NCI-H1436 (cell line): ENCODE data around the gene TYMP.
"Not testable (repeated sequence)": the region's sequence is repeated elsewhere in the genome, so short reads cannot be mapped to it uniquely, and the experiment has no call there.

Source experiments
- DNase-seq: peaks from one replicate; lab custom pipeline; 2025; lab: John Stamatoyannopoulos, UW

TYMP gene

GRCh38 chr22:50562523-50563412 lies 33.0 kb upstream of the TYMP start, which contains the start of gene SYCE3:
TSS of gene SYCE3 (minus strand) at chr22:50562919. CDS start at chr22:50556405, 6,514 bp downstream.
- DNase-seq: peak; percentile 97

- no peak for DNase-seq
Measured at GRCh38 chr22:50561401-50562358, 31.9 kb upstream of the TYMP start.

DNA sequence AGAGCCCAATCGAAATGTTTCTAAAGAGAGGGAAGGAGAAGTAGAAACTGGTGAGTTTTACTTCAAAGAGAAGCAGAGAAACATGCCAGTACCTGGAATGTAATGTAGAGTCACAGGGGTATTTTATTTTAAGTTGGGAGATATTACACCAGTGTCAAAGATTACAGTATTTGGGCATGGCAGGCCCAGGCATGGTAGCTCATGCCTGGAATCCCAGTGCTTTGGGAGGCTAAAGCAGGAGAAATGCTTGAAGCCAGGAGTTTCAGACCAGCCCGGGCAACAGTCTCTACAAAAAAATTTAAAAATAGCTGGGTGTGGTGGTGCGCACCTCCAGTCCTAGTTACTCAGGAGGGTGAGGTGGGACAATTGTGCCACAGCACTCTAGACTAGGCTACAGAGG lies 30.2 kb upstream of the TYMP start:
- DNase-seq: no peak

GRCh38 chr22:50556703-50557102 lies 26.9 kb upstream of the TYMP start:
- DNase-seq: no peak

- DNase-seq: no peak
Measured at GRCh38 chr22:50553310-50553709, 23.5 kb upstream of the TYMP start.

- DNase-seq: no peak
Measured at GRCh38 chr22:50551160-50551752, 21.4 kb upstream of the TYMP start.

GRCh38 chr22:50550395-50550794 lies 20.6 kb upstream of the TYMP start:
- DNase-seq: no peak

GRCh38 chr22:50548921-50549790 lies 19.3 kb upstream of the TYMP start:
- no peak for DNase-seq

- no peak for DNase-seq
Measured at GRCh38 chr22:50548040-50548920, 18.5 kb upstream of the TYMP start.

DNA sequence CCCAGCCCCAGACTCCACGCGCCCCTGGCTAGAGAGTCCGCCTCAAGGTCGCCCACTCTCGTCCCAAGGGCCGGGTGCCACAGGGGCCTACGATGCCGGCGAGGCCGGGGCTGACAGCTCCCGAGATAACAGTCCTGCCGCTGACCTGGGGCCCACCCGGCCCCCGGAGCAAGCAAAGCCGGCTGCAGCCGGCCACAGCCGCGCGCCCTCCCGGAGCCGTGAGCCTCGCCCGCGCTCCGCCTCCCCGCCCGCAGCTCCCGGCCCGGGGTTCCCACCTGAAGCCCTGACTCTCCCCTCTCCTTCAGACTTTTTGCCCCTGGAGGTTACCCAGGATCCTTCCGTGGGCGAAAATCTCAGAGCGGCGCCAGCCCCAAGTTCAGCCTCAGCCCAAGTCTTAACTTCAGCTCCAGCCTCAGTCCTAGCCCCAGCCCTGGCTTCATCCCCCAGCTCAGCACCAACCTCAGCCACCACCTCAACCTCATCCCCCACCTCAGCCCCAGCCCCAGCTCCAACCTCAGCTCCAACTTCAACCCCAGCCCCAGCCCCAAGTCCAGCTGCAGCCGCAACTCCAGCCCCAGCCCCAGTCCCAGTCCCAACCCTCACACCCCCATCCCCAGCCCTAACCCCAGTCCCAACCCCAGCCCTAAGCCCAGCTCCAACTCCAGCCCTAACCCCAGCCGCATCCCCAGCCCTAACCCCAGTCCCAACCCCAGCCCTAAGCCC lies 17.6 kb upstream of the TYMP start:
- DNase-seq: no peak

DNA sequence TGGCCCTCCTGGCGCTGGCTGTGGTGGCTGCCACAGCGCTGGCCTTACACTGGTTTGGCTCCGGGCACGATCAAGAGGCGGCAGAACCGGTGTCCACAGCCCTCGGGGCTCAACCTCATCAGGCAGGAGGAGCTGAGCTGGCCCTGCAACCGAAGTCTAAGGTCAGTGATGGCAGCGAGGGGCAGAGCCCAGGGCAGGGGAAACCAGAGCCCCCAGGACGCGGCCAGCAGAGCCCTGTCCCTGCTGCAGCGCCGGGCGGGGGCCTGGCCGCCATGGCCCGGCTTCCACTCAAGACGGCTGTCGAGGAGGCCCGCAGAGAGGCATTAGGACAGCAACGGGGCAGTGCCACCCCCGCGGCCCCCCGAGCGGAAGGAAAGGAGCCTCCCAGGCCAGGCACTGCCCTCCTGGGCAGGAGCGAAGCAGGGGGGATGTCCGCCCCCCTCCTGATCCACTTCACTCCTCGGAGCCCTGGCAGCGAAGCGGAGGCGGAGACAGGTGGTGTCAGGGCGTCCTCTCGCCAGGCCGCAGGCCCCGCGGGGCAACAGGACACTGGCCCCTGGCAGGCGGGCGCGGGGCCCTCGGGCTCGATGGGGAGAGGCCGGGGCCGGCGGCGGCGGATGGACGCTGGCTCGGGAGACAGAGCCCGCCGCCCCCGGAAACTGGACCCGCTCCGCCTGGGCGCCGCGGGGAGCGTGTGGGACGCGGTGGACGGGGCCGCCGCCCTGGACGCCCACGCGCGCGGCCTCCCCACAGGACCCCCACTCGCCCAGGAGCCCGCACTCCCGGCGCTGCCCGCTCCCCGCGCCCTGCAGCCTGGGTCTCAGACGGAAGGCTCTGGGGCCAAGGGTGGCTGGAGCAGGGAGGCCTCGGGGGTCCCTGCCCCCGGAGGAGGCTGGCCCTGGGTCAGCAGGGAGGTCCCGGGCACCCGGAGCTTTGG lies 16.8 kb upstream of the TYMP start:
- no peak for DNase-seq

DNA sequence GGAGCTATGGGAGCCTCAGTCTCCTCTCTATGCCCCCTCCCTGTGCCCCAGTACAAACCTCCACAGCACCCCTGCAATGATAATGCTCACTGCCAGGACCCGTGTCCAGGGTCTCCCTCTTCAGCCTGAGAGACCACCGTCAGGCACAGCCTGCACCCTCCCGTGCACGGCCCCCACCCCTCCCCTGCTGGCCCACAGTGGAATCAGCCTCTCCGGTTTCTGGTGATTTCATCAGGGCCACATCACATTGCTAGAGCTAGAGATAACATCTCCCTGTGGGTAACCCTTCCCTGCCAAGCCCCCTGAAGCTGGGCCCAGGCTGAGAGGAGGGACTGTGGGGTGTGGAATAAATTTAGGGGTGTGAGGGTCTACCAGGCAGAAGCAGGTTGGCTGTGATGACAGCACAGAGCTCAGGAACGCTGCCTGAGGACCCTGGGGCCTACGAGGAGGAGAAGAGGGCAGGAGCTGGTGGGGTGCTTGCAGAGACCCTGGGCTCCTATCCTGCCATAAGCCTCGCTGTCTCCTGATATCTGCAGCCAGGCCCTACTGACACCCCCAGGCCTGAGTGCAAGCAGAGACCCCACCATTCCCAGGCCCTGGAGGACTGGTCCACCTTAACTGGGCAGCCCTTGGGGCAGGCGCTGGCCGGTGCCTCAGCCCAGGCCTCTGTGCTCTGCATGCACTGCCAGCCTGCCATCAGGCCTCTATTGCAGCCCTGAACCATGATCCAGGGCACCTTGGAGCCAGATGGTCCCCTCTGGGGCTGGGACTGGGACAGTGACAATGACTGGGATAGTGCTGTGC lies 15.9 kb upstream of the TYMP start, which contains the start of gene KLHDC7B:
Gene KLHDC7B, plus strand, starts transcription at position 378 of the 804 bp plus-strand sequence. Its CDS starts 345 bp downstream, at position 723.
- DNase-seq: no peak

GRCh38 chr22:50544746-50545253 lies 15.0 kb upstream of the TYMP start:
- DNase-seq: no peak

DNA sequence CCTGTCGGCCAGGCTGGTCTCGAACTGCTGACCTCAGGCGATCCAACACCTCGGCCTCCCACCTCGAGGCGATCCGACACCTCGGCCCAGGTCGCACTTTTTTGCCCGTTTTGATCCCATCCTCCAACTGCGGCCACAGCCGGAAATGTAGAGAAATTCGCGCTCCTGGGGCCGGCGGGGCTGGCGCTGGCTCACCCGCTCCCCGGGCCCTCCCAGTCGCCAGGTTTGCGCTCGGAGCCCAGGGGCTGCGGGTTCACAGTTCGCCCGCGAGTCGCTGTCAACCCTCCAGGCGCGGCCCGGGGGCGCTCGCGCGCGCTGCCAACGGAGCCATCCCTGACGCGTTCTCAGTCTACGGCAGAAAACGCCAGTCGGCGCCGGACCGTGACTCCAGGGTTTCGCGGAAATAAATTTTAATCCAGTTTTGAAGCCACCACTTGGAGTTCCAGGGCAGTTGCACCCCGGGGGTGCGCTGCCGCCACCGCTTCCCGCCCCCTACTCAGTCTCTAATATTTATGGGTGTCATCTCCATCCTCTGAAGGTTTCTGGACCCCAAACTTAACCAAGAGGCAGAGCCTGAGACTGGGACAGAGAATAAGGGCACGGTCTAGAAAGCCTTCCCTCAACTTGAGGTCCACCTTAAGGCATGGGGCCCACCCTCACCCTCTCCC lies 14.4 kb upstream of the TYMP start:
- peak; percentile 59 for DNase-seq

GRCh38 chr22:50542416-50542927 lies 12.7 kb upstream of the TYMP start:
- no peak for DNase-seq

- DNase-seq: not testable (repeated sequence)
Measured at GRCh38 chr22:50541667-50542026, 11.8 kb upstream of the TYMP start.
